NCI-H69 (cell line): ENCODE results near the gene AQP3.
"Not testable (repeated sequence)": the region's sequence is repeated elsewhere in the genome, so short reads cannot be mapped to it uniquely, and the experiment has no call there.

Source experiments
- DNase-seq: peaks from one replicate; lab custom pipeline; 2025; lab: John Stamatoyannopoulos, UW

Gene AQP3

DNA sequence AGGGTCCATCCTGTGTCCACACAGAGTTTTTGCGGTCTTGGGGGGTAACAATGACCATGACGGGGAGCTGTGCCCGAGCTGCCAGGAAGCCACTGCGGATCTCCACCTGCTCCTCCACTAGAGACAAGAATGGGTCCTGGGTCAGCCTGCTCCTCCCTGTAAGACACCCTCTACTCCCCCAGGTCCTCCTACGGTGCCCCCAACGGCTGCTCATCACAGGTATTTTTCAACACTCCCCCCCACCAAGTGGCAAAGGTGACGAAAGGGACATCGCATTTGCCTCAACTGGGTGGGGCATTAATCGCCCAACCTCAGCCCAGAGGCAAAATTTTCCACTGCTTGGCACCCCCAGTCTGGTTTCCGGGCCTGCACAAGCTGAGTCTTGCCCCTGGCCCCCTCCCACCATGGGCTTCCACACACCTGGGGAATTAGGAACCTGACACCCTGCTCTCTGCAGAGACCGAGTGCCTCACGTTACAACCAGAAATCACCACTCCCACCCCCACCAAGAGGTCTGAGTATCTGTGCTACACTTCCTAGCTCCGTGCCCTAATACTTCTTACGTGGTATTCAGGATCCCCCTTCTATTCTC lies 16.7 kb upstream of the AQP3 start:
- DNase-seq, result peak; percentile 23

DNA sequence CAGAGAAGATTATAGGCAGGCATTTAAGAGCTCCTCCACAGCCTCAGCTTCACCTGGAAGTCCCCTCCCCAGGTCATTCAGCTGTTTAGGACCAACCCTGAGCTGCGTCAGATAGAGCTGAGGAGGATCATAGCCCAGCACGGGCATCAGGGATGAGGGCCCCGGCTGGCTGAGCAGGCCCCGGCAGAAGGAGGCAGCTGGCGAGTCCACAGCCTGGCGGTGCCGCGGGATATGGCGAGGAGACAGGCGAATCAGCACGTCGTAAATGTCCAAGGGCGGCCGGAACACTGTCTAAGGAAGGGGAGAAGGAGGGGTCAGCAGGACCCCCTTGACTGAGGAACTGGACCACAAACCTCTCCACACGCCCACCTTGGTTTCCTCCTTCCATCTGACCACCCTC lies 15.8 kb upstream of the AQP3 start:
- no peak for DNase-seq

DNA sequence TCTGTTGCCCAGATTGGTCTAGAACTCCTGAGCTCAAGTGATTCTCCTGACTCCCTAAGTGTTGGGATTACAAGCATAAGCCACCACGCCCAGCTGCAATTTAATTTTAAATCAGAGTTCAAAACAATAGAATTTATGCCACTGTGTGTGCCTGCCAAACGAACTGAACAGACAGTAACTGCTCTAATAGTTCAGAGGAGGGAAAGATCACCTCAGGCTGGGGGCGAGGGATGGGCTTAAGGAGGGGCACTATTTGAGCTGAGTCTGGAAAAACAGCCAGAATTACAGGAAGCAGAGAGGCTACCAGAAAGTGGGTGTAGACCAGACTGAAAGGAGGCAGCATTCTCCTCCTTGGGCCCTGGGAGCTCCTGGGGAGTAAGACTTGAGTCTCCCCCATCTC lies 14.1 kb upstream of the AQP3 start:
- DNase-seq, result no peak

GRCh38 chr9:33460854-33461253 lies 13.5 kb upstream of the AQP3 start:
- no peak for DNase-seq

GRCh38 chr9:33459115-33459514 lies 11.7 kb upstream of the AQP3 start:
- no peak for DNase-seq

DNA sequence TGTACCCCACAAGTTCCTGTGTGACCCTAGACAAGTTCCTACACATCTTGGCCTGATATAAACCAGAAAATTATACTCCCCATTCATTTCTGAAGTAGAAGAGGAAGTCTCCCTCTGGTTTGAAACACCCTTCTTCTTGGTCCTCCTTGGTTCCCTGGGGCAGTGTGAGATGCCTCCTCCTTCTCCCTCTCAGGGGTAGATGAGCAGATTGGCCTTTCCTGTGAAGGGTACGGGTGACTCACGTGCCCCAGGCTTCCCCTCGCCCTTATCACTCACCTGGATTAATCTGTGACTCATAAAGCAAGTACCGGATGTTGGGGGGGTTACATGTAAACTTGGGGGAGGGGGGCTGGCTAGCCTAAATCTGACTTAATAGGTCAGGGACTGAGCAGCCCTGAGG lies 11.1 kb upstream of the AQP3 start:
- DNase-seq, result peak; percentile 42

DNA sequence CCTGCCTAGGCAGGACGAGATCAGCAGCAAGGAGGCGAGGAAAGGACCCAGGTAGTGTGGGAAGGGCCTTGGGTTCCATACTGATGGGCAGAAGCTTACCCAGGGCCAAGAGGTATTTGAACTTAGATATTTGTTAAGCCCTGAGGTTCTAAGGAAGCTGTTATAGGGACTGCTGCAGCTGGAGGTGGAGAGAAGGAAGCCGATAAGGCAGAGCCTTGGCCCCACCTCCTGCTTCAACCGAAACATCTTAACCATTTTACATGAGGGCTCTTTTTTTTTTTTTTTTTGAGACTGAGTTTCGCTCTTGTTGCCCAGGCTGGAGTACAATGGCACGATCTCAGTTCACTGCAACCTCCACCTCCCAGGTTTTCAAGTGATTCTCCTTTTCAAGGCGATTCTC lies 8.6 kb upstream of the AQP3 start:
- no peak for DNase-seq

GRCh38 chr9:33455456-33455855 lies 8.1 kb upstream of the AQP3 start:
- not testable (repeated sequence) for DNase-seq

GRCh38 chr9:33454661-33455026 lies 7.3 kb upstream of the AQP3 start:
- DNase-seq, result not testable (repeated sequence)

- DNase-seq, result no peak
Observed at GRCh38 chr9:33453999-33454660, 6.7 kb upstream of the AQP3 start.

- no peak for DNase-seq
Observed at GRCh38 chr9:33453286-33453860, 6.0 kb upstream of the AQP3 start.

DNA sequence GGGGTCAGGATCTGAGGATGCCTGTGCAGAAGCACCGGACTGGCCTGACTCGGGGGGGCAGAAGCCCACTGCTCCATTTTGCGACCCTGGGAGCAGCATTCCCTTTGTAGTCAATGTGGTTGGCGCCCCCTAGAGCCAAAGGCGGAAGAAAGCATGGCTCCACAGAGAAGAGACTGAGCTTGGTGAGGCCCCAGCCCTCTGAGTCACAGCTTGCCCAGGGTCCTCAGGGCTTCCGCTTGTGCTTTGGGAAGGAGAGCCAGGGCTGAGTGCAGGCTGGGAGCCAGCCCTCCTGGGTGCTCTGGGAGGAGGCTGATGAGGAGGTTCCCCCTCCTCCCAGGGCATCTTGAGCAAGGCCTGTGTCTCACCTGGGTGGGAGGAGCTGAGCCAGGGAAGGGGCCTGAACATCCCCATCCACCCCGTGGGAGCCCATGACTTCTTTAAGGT lies 5.5 kb upstream of the AQP3 start:
- peak; percentile 84 for DNase-seq

DNA sequence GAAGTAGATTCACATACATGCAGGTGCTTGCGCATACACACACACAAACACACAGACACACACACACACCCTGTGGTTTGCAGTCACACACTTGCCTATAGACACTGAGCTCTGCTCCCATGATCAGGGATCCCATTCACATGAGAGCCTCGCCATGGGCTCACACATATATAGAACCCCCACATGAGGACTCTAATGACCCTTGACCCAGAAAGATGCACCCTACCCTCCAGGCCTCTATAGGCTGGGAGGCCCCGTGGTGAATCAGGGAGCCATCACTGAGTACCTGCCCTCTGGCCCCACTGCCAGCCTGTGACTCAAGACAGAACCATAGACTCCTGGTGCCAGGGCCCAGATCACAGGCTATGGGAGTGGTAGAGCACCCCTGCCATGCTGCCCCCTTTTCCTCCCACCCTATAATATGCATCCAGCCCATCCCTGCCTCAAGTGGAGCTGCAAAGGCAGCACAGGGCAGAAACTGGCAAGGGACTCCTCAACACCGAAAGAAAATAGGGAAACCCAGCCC lies 3.3 kb upstream of the AQP3 start:
- DNase-seq, result no peak

- DNase-seq, result no peak
Observed at GRCh38 chr9:33449715-33450114, 2.3 kb upstream of the AQP3 start.

- DNase-seq, result peak; percentile 41
Observed at GRCh38 chr9:33447799-33448553, 583 bp upstream of the AQP3 start.

GRCh38 chr9:33446240-33446945 lies 1.0 kb downstream of the AQP3 start:
- DNase-seq, result peak; percentile 45

GRCh38 chr9:33445389-33446239 lies 1.8 kb downstream of the AQP3 start:
- DNase-seq, result no peak

DNA sequence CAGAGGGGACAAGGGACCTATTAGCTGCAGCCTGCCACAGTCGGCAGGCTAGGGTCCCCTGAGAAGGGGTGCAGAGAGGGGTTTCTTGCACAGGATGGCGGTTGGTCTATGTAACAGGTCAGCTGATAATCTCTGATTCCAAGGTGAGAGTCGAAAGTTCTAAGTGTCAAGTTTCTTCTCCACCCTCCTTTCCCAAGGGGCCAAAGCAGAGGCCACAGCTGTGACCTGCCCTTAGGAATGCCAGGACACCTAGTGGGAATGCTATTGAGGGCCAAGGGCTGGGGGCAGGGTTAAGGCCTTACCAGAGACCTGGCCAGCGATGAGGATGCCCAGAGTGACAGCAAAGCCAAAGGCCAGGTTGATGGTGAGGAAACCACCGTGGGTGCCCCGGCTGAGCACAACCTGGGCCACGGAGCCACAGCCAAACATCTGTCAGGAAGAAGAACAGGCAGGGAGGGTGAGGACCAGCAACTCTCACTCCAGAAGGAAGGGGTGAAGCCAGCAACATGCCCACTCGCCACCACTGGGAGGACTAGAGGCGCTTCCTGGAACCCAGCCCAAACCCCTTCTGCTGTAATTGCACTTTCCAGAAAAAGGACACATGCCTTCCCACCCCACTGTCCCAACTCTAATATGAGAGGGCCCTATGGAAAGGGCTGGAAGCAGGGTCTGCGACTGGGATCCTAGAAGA lies 3.8 kb downstream of the AQP3 start:
- no peak for DNase-seq

- peak; percentile 15 for DNase-seq
Observed at GRCh38 chr9:33443047-33443446, 4.3 kb downstream of the AQP3 start.

DNA sequence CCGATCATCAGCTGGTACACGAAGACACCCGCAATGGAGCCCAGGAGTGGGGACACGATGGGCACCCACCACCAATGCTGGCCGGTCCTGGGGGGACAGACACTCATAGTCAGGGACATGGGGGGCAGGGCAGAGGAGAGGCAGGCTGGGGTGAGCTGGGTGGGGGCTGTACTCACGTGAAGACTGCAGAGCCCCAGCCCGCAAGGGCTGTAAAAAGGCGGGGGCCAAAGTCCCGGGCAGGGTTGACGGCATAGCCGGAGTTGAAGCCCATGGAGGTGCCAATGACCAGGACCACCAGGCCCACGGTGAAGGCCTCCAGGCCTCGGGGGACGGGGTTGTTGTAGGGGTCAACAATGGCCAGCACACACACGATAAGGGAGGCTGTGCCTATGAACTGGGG lies 5.3 kb downstream of the AQP3 start:
- DNase-seq, result no peak

DNA sequence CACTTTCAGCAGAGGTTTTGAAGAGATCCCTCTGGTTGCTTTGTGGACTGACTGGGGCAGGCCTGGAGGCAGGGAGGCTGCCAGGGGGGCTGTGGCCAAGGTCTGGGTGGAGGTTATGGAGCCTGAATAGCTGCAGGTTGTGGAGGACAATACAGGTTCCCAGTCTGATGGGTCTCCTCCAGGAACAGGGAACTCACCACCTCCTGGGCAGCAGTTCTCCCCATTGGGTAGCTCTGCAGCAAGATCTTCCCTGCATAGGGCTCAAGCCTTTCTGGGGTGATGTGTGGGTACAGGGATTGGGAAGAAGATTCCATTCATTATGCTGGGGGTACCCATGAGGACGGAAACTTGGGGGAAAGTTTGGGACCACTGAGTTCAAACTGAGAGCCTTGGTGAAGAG lies 6.8 kb downstream of the AQP3 start:
- DNase-seq, result no peak
